ENCODE results near the gene FAR2.
"Not testable (repeated sequence)": the region's sequence is repeated elsewhere in the genome, so short reads cannot be mapped to it uniquely, and the experiment has no call there.

The FAR2 gene

GRCh38 chr12:29176941-29177340 lies 27.9 kb downstream of the FAR2 start:
- no peak overlapping the region for H3K4me3 ChIP-seq (ENCODE audit: low read length)
- no peak overlapping the region for H3K9ac ChIP-seq (ENCODE audit: low read depth, low read length)
- peaks cover 7% of the 10 kb centered on the region; the same call in 1 of the 2 replicates for H3K9me3 ChIP-seq (ENCODE audit: insufficient read depth, low read depth, low read length)
- H3K27ac ChIP-seq (ENCODE audit: low read length) = no peak overlapping the region
- no peaks in the 10 kb centered on the region for H3K4me1 ChIP-seq (ENCODE audit: insufficient read depth, low read length)
- H3K36me3 ChIP-seq (ENCODE audit: insufficient read depth, low read depth, low read length) = no peaks in the 10 kb centered on the region
- H3K27me3 ChIP-seq (ENCODE audit: insufficient read depth, low read length) = no peaks in the 10 kb centered on the region

- not testable (repeated sequence) for H3K9me3 ChIP-seq (ENCODE audit: insufficient read depth, low read depth, low read length); H3K9ac ChIP-seq (ENCODE audit: low read depth, low read length); H3K27me3 ChIP-seq (ENCODE audit: insufficient read depth, low read length); H3K36me3 ChIP-seq (ENCODE audit: insufficient read depth, low read depth, low read length); H3K4me1 ChIP-seq (ENCODE audit: insufficient read depth, low read length); H3K4me3 ChIP-seq (ENCODE audit: low read length); H3K27ac ChIP-seq (ENCODE audit: low read length)
These were observed 33.2 kb downstream of the FAR2 start for GRCh38 chr12:29182247-29182646.

GRCh38 chr12:29187756-29188155 lies 38.7 kb downstream of the FAR2 start:
- Histone ChIP-seq H3K36me3 (ENCODE audit: insufficient read depth, low read depth, low read length) (no peaks in the 10 kb centered on the region), H3K27ac (ENCODE audit: low read length) (no peak overlapping the region), H3K4me3 (ENCODE audit: low read length) (no peak overlapping the region), H3K4me1 (ENCODE audit: insufficient read depth, low read length) (no peaks in the 10 kb centered on the region), H3K27me3 (ENCODE audit: insufficient read depth, low read length) (no peaks in the 10 kb centered on the region), H3K9me3 (ENCODE audit: insufficient read depth, low read depth, low read length) (no peaks in the 10 kb centered on the region), H3K9ac (ENCODE audit: low read depth, low read length) (no peak overlapping the region)

- Histone ChIP-seq H3K9me3 (ENCODE audit: insufficient read depth, low read depth, low read length) (no peaks in the 10 kb centered on the region), H3K27me3 (ENCODE audit: insufficient read depth, low read length) (no peaks in the 10 kb centered on the region), H3K36me3 (ENCODE audit: insufficient read depth, low read depth, low read length) (no peaks in the 10 kb centered on the region), H3K4me1 (ENCODE audit: insufficient read depth, low read length) (no peaks in the 10 kb centered on the region), H3K27ac (ENCODE audit: low read length) (no peak overlapping the region), H3K4me3 (ENCODE audit: low read length) (no peak overlapping the region), H3K9ac (ENCODE audit: low read depth, low read length) (no peak overlapping the region)
These were observed 42.3 kb downstream of the FAR2 start for GRCh38 chr12:29191267-29191850.

GRCh38 chr12:29198901-29199300 lies 49.8 kb downstream of the FAR2 start:
- no peak overlapping the region for H3K4me3 ChIP-seq (ENCODE audit: low read length)
- H3K9ac ChIP-seq (ENCODE audit: low read depth, low read length) = no peak overlapping the region
- H3K27ac ChIP-seq (ENCODE audit: low read length) = no peak overlapping the region
- peaks cover 28% of the 10 kb centered on the region; the same call in 1 of the 2 replicates for H3K27me3 ChIP-seq (ENCODE audit: insufficient read depth, low read length)
- H3K36me3 ChIP-seq (ENCODE audit: insufficient read depth, low read depth, low read length) = no peaks in the 10 kb centered on the region
- H3K9me3 ChIP-seq (ENCODE audit: insufficient read depth, low read depth, low read length) = no peaks in the 10 kb centered on the region
- H3K4me1 ChIP-seq (ENCODE audit: insufficient read depth, low read length) = no peaks in the 10 kb centered on the region

GRCh38 chr12:29200586-29200985 lies 51.5 kb downstream of the FAR2 start:
- H3K9ac ChIP-seq (ENCODE audit: low read depth, low read length) = no peak overlapping the region
- no peak overlapping the region for H3K4me3 ChIP-seq (ENCODE audit: low read length)
- peaks cover 28% of the 10 kb centered on the region; the same call in 1 of the 2 replicates for H3K27me3 ChIP-seq (ENCODE audit: insufficient read depth, low read length)
- no peaks in the 10 kb centered on the region for H3K4me1 ChIP-seq (ENCODE audit: insufficient read depth, low read length)
- H3K36me3 ChIP-seq (ENCODE audit: insufficient read depth, low read depth, low read length) = no peaks in the 10 kb centered on the region
- no peak overlapping the region for H3K27ac ChIP-seq (ENCODE audit: low read length)
- no peaks in the 10 kb centered on the region for H3K9me3 ChIP-seq (ENCODE audit: insufficient read depth, low read depth, low read length)

- Histone ChIP-seq H3K9ac (ENCODE audit: low read depth, low read length) (no peak overlapping the region), H3K4me3 (ENCODE audit: low read length) (no peak overlapping the region), H3K27ac (ENCODE audit: low read length) (no peak overlapping the region), H3K27me3 (ENCODE audit: insufficient read depth, low read length) (peaks cover 28% of the 10 kb centered on the region; the same call in 1 of the 2 replicates), H3K36me3 (ENCODE audit: insufficient read depth, low read depth, low read length) (no peaks in the 10 kb centered on the region), H3K9me3 (ENCODE audit: insufficient read depth, low read depth, low read length) (no peaks in the 10 kb centered on the region), H3K4me1 (ENCODE audit: insufficient read depth, low read length) (no peaks in the 10 kb centered on the region)
These were observed 52.2 kb downstream of the FAR2 start for GRCh38 chr12:29201296-29201695.

- H3K9me3 ChIP-seq (ENCODE audit: insufficient read depth, low read depth, low read length) = no peaks in the 10 kb centered on the region
- H3K4me1 ChIP-seq (ENCODE audit: insufficient read depth, low read length) = peaks cover 2% of the 10 kb centered on the region; the same call in 1 of the 2 replicates
- H3K36me3 ChIP-seq (ENCODE audit: insufficient read depth, low read depth, low read length) = no peaks in the 10 kb centered on the region
- H3K9ac ChIP-seq (ENCODE audit: low read depth, low read length) = no peak overlapping the region
- H3K27ac ChIP-seq (ENCODE audit: low read length) = no peak overlapping the region
- H3K4me3 ChIP-seq (ENCODE audit: low read length) = no peak overlapping the region
- H3K27me3 ChIP-seq (ENCODE audit: insufficient read depth, low read length) = peaks cover 28% of the 10 kb centered on the region; the same call in 1 of the 2 replicates
These were observed 52.7 kb downstream of the FAR2 start for GRCh38 chr12:29201746-29202145.

- Histone ChIP-seq H3K9ac (ENCODE audit: low read depth, low read length) (no peak overlapping the region), H3K4me3 (ENCODE audit: low read length) (no peak overlapping the region), H3K27ac (ENCODE audit: low read length) (no peak overlapping the region), H3K9me3 (ENCODE audit: insufficient read depth, low read depth, low read length) (no peaks in the 10 kb centered on the region), H3K36me3 (ENCODE audit: insufficient read depth, low read depth, low read length) (no peaks in the 10 kb centered on the region), H3K4me1 (ENCODE audit: insufficient read depth, low read length) (peaks cover 6% of the 10 kb centered on the region; the same call in 1 of the 2 replicates), H3K27me3 (ENCODE audit: insufficient read depth, low read length) (peaks cover 19% of the 10 kb centered on the region; the same call in 1 of the 2 replicates)
These were observed 55.4 kb downstream of the FAR2 start for GRCh38 chr12:29204521-29204920.

GRCh38 chr12:29207120-29207519 lies 58.0 kb downstream of the FAR2 start:
- Histone ChIP-seq H3K4me3 (ENCODE audit: low read length) (no peak overlapping the region), H3K27me3 (ENCODE audit: insufficient read depth, low read length) (no peaks in the 10 kb centered on the region; the same call in 1 of the 2 replicates), H3K4me1 (ENCODE audit: insufficient read depth, low read length) (peaks cover 6% of the 10 kb centered on the region; the same call in 1 of the 2 replicates), H3K9ac (ENCODE audit: low read depth, low read length) (no peak overlapping the region), H3K36me3 (ENCODE audit: insufficient read depth, low read depth, low read length) (no peaks in the 10 kb centered on the region), H3K27ac (ENCODE audit: low read length) (no peak overlapping the region), H3K9me3 (ENCODE audit: insufficient read depth, low read depth, low read length) (no peaks in the 10 kb centered on the region)

GRCh38 chr12:29208060-29208459 lies 59.0 kb downstream of the FAR2 start:
- H3K27me3 ChIP-seq (ENCODE audit: insufficient read depth, low read length) = no peaks in the 10 kb centered on the region
- H3K4me3 ChIP-seq (ENCODE audit: low read length) = no peak overlapping the region
- H3K9ac ChIP-seq (ENCODE audit: low read depth, low read length) = no peak overlapping the region
- no peak overlapping the region for H3K27ac ChIP-seq (ENCODE audit: low read length)
- H3K9me3 ChIP-seq (ENCODE audit: insufficient read depth, low read depth, low read length) = no peaks in the 10 kb centered on the region
- peaks cover 6% of the 10 kb centered on the region; the same call in 1 of the 2 replicates for H3K4me1 ChIP-seq (ENCODE audit: insufficient read depth, low read length)
- H3K36me3 ChIP-seq (ENCODE audit: insufficient read depth, low read depth, low read length) = no peaks in the 10 kb centered on the region

GRCh38 chr12:29208936-29209701 lies 60.0 kb downstream of the FAR2 start:
- Histone ChIP-seq H3K27ac (ENCODE audit: low read length) (no peak overlapping the region), H3K4me3 (ENCODE audit: low read length) (no peak overlapping the region), H3K9me3 (ENCODE audit: insufficient read depth, low read depth, low read length) (no peaks in the 10 kb centered on the region), H3K9ac (ENCODE audit: low read depth, low read length) (no peak overlapping the region), H3K4me1 (ENCODE audit: insufficient read depth, low read length) (peaks cover 6% of the 10 kb centered on the region; the same call in 1 of the 2 replicates), H3K36me3 (ENCODE audit: insufficient read depth, low read depth, low read length) (no peaks in the 10 kb centered on the region), H3K27me3 (ENCODE audit: insufficient read depth, low read length) (no peaks in the 10 kb centered on the region)
